GM15510 (cell line): Measurements from ENCODE around the gene SGMS1.

Experiments used
- POLR2A ChIP-seq: IDR thresholded peaks from 3 replicates; pipeline ENCODE4 v1.6.1; 2011; ENCODE audit warnings: borderline replicate concordance; ENCODE audit not compliant: insufficient read length; ENCODE audit errors: extremely low read depth

The SGMS1 gene

DNA sequence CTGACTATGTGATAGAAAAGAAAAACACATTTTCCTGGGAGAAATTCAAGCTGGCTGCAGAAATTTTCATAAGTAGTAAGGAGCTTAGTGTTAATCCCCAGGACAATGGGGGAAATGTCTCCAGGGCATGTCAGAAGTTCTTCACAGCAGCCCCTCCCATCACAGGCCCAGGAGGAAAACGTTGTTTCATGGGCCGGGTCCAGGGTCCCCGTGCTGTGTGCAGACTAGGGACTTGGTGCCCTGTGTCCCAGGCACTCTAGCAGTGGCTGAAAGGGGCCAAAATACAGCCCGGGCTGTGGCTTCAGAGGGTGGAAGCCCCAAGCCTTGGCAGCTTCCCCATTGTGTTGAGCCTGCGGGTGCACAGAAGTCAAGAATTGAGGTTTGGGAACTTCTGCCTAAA lies 273.4 kb downstream of the SGMS1 start:
- no peak for TF ChIP-seq POLR2A

DNA sequence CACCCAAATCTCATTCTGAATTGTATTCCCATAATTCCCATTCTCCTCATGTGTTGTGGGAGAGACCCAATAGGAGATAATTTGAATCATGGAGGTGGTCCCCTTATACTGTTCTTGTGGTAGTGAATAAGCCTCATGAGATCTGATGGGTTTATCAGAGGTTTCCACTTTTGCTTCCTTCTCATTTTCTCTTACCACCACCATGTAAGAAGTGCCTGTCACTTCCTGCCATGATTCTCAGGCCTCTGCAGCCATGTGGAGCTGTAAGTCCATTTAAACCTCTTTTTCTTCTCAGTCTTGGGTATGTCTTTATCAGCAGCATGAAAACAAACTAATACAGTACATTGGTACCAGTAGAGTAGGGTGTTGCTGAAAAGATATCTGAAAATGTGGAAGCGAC lies 274.2 kb downstream of the SGMS1 start:
- TF ChIP-seq POLR2A, result no peak

DNA sequence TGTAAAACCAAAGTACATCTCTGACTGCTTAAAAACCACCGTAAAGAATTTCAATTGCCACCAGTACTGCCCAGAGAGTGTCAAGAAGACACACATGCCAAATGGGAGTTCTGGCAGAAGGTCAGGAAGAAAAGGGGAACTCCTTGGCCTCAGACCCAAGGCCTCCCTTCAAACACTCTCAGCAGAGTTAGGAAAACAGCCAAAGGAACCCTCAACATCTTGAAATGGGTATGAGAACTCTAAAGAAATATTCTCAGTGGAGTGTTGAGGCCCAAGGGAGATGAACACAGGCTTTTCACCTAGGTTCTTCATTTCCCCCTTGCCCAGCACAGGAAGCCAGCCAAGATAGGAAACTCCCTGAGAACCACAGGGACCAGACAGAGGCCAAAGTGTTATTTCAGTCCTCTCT lies 276.4 kb downstream of the SGMS1 start:
- TF ChIP-seq POLR2A, result no peak

DNA sequence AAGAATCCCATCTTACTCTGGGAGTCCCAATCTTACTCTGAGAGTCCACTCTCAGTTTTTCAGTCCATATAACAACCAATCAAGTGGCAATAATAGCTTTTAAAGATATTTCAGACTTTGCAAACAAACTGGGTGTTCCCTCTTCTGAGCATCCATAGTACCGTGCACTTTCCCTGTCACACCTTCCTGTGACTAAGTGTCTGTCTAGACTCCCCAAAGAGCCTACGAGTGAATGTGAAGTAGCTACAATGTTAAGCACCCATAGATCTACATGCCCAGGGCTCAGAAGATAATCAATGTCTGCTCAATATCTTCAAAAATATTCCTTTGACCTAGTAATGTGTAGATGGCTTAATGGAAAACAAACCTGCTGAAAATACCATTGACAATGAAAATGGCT lies 276.8 kb downstream of the SGMS1 start:
- TF ChIP-seq POLR2A, result no peak

DNA sequence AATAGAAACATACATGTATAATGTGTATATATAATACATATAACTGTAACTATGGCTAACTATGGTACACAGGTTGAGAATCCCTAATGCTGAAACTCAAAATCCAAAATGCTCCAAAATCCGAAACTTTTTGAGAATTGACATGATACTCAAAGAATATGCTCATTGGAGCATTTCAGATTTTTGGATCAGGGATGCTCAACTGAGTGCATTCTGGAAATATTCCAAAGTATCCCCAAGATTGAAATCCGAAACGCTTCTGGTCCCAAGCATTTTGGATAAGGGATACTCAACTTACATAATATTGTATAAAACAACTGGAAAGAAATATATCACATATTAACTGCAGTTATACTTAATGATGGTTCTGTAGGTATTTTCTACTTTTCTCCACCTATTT lies 278.2 kb downstream of the SGMS1 start:
- no peak for TF ChIP-seq POLR2A

DNA sequence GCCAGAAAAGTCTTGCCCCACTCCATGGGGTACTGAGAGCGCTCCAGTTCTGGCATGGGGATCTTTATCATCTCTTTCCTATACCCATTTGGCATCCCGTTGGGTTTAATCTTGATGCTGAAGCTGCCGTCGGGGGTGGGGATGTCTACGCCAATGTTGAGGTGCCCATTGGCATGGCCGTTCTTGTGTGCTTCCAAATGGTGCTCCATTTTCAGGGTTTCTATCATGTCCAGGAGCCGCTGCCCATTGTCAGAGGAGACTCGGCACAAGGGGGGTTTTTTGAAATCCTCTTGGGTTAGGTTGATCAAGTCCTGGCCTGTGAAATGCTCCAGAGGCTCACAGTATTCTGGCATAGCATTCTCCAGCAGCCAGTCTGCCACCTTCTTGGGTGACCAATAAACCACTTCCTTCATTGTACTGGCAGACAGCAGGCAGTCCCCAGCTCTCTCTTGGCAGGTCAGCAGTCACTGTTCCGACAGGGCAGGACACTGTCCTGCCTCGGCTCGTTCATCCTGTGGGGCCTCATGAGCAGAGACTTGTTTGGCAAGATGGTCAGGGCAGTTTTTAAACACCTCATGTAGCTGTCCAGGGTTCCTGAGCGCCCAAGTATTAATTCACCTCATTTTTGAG lies 279.9 kb downstream of the SGMS1 start:
- no peak for TF ChIP-seq POLR2A

DNA sequence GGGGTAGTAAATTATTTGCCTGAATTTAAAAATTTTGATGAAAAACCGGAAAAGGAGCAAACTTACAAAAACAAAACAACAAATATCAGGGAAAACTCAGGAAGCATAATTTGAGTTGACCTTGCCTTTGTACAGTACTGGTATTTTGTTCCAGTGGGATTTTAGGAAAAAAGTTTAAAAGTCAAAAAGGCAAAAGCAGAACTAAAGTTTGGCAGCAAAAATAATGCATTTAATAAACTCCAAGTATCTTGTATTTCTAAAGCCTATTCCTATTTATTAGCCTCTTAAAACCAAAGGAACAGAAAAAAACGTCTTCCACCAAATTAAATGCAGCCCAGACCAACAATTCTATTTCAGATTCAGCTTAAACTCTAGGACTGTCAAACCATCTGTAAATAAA lies 281.8 kb downstream of the SGMS1 start:
- no peak for TF ChIP-seq POLR2A

DNA sequence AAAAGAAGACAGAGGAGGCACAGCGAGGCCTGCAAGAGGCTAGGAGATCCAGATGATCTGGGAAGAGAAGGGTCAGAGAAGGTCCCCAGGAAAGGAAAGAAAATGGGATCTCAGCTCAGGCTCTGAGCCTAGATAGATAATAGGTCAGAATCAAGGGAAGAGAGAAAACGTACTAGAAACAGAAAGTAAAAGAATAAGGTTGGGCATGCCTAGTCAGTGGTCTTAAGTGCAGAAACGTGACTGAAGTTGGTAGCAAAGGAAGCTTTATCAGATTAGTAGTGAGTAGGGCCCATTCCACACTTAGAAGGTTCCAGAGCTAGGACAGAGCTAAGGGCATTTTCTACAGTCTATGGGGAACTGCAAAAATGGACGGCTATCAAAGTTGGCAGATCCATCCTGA lies 287.6 kb downstream of the SGMS1 start:
- no peak for TF ChIP-seq POLR2A

DNA sequence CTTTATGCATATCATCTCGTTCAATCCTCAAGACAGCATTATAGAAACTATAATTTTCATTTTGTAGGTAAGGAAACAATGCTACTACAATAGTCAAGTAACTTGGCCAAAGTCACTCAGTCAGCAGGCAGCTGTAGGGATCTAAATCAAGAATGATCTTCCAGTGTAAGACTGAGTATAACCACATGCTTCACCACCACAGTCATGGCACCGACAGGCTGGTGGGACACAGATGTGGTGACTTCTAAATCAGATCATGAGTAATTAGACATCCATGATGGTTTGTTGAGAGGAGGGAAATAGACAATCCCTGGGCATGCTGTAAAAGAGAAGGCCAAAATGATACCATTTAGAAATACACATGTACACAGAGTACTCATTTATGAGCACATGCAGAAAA lies 288.4 kb downstream of the SGMS1 start:
- TF ChIP-seq POLR2A, result no peak

DNA sequence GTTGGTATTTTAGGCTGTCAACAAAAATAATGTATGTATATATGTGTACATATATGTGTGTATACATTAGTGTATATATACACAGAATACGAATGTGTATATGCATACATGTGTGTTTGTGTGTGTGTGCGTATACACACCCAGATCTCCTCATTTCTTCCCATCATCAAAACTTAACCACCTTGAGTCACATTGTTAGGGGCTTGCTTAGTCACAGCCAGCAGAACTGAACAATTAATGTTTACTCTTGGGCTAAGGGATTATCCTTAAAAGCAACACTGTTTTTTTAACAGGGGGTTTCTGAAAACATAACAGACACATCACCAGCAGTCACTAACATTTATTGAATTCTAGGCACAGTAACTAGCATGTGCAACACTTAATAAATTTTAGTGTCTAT lies 289.5 kb downstream of the SGMS1 start:
- no peak for TF ChIP-seq POLR2A

DNA sequence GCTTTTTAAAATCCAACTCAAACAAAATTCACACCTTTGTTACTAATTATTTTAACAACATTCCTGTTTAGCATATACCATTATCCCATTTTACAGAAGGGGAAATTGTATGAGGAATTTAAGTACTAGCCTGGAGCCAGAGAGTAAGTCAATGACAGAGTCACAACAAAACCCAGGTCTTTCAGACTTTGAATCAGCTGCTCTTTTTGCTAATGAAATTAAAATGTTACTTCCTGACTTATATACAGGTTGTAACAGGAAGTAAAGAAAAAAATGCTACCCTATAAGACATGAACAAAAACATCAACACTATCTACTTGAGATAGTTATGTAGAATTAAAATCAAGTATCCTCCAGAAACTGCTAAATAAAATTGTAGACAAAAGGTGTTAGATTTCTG lies 289.9 kb downstream of the SGMS1 start:
- no peak for TF ChIP-seq POLR2A

DNA sequence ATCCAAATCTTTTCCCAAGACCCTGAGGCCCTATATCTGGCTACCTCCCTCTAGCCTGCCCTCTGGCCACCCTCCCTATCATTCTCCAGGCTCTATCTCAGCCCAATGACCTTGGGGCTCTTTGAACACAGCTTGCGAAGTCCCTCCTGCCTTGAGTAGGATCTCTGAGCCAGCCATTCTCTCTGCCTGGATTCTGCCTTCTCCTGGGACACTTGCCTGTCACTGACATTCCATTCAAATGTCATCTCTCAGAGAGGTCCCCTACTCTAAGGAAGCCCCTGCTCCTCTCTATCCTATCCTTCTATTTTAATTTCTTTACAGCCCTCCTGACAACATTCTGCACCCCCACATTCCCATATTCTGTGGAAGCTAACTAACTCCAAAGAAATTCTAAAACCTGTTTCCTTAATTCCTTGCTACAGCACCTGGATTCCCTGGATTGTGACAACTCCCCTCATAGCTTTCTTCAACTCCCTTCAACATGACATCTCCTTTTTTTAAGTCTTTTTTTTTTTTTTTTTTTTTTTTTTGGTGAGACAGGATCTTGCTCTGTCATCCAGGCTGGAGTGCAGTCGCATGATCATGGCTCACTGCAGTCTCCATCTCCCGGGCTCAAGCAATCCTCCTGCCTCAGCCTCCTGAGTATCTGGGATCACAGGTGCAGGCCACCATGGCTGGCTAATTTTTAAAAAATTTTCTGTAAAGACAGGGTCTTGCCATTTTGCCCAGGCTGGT lies 291.5 kb downstream of the SGMS1 start:
- no peak for TF ChIP-seq POLR2A

DNA sequence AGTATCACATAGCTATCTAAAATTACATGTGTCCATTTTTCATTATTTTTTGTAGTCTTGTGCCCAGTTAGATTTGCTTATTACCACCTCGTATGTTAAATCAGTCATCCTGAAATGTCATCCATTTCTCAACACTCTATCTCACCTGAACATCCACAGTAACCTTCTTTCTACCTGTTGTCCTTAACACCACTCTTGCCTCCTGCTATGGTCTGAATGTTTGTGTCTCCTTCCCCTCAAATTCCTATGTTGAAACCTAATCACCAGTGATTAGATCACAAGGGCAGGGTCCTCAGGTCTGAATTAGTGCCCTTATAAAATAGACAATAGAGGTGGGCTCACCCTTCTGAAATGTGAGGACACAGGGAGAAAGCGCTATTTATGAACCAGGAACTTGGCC lies 292.3 kb downstream of the SGMS1 start:
- TF ChIP-seq POLR2A, result no peak

DNA sequence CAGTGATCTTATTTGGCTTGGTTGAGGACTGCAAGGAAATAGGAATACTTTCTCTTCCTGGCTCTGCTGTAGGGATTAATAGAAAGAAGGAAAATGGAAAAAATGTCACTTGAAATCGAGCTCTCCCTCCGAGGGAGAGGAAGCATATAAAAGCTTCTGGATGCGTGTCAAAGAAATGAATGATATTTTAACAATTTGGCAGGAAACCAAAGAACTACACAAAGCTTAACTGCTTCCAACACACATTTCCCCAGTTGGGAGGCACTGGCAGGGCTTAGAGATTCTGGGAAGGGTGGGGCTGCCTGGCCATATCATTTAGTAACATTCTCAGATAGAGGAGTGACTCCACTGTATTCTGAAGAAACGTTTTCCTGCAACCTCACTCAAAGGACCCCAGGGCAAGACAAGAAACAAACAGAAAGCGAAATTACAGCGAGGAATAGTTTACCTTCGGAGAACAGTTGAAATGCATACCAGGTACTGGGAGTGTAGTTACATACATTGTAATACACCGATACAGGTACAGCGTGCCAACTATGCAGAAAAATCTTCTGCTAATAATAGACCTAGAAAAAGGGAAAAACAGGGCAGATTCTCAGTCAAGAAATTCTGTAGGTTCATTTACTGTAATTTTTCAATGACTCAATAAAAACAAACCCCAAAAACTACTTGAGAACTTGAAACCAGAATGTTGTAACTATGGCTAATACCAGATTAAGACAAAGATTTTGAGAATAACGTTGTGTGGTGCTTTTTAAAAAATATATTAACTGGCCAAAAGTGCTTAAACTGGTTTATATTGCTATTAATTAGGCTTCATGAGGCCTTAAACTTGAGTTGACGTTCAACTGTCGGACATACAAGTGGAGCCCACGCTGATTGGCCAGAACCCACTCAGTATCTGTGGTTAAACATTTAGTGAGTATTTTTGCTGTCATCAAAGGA lies 296.7 kb downstream of the SGMS1 start:
- no peak for TF ChIP-seq POLR2A

DNA sequence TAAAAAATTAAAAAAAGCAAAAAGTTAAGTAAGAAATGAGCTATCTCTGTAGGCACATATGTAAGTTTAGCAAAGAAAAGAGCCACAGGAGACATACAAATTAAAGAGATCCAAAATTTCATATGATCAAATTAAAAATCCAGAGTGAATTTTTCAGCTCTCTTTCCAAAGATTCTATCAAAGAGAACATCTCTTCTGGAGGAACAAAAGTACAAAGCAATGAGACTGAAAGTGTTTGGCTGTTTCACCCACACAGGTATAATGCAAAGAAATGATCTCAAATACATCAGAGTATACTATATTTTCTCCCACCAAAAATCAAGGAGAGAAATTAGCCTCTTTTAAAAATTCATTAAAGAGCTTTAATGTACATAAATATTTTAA lies 297.6 kb downstream of the SGMS1 start:
- TF ChIP-seq POLR2A, result no peak
